Astrocyte (in vitro differentiated cells and primary cell): ENCODE results near the gene ERICH6. TPM values are rescaled to one million over a fixed set of nuclear protein-coding genes. Genes with fewer than 3 reads are reported as not detected.
A peak's percentile ranks its signal among the peaks of the same experiment; 100 is the strongest.

Experiments used
- DNase-seq: peaks from one replicate; pipeline ENCODE4 v3.0.0-alpha.2; 2010; ENCODE audit warnings: low read depth
- FAIRE-seq: peaks from 2 replicates; lab custom pipeline; 2011; peaks lifted over from hg19 to GRCh38; lab: Jason Lieb, UNC
- H2AFZ ChIP-seq: 2 replicates; pipeline ENCODE4 v1.6.0; 2012; ENCODE audit warnings: low read depth, low read length, inconsistent platforms
- H3K27ac ChIP-seq: 2 replicates; pipeline ENCODE4 v1.5.1; 2011; ENCODE audit warnings: low read depth, low read length, inconsistent platforms
- H3K27me3 ChIP-seq: 2 replicates; pipeline ENCODE4 v1.6.0; 2011; ENCODE audit warnings: low read length, inconsistent platforms; ENCODE audit not compliant: insufficient read depth
- H3K36me3 ChIP-seq: 2 replicates; pipeline ENCODE4 v1.5.1; 2011; ENCODE audit warnings: low read length, inconsistent platforms; ENCODE audit not compliant: insufficient read depth
- H3K4me1 ChIP-seq: 2 replicates; pipeline ENCODE4 v1.5.1; 2011; ENCODE audit warnings: low read length, inconsistent platforms; ENCODE audit not compliant: insufficient read depth
- H3K4me2 ChIP-seq: 2 replicates; pipeline ENCODE4 v1.6.0; 2012; ENCODE audit warnings: low read length, inconsistent platforms
- H3K4me3 ChIP-seq: 2 replicates; pipeline ENCODE4 v1.5.1; 2011; ENCODE audit warnings: low read depth, mild to moderate bottlenecking, low read length, inconsistent platforms; ENCODE audit not compliant: insufficient read depth
- H3K79me2 ChIP-seq: 2 replicates; pipeline ENCODE4 v1.6.0; 2012; ENCODE audit warnings: mild to moderate bottlenecking, low read length, inconsistent platforms; ENCODE audit not compliant: insufficient read depth
- H3K9ac ChIP-seq: 2 replicates; pipeline ENCODE4 v1.6.0; 2012; ENCODE audit warnings: mild to moderate bottlenecking, low read length, inconsistent platforms
- H3K9me3 ChIP-seq: 2 replicates; pipeline ENCODE4 v1.5.1; 2012; ENCODE audit warnings: low read depth, mild to moderate bottlenecking, low read length, inconsistent platforms; ENCODE audit not compliant: insufficient read depth
- H4K20me1 ChIP-seq: 2 replicates; pipeline ENCODE4 v1.6.0; 2012; ENCODE audit warnings: low read length, inconsistent platforms; ENCODE audit not compliant: insufficient read depth
- H3K27ac Mint-ChIP-seq: one replicate; pipeline ENCODE4 v1.8.0; 2021; ENCODE audit warnings: mild to moderate bottlenecking, mixed read lengths; ENCODE audit not compliant: unreplicated experiment
- H3K27me3 Mint-ChIP-seq: one replicate; pipeline ENCODE4 v1.8.0; 2021; ENCODE audit warnings: low read depth, mixed read lengths; ENCODE audit not compliant: unreplicated experiment
- H3K36me3 Mint-ChIP-seq: one replicate; pipeline ENCODE4 v1.8.0; 2021; ENCODE audit warnings: low read depth, mixed read lengths; ENCODE audit not compliant: unreplicated experiment
- H3K4me1 Mint-ChIP-seq: one replicate; pipeline ENCODE4 v1.8.0; 2021; ENCODE audit warnings: low read depth, mixed read lengths; ENCODE audit not compliant: unreplicated experiment
- H3K4me3 Mint-ChIP-seq: one replicate; pipeline ENCODE4 v1.8.0; 2021; ENCODE audit warnings: mild to moderate bottlenecking, moderate library complexity, mixed read lengths; ENCODE audit not compliant: unreplicated experiment
- H3K9me3 Mint-ChIP-seq: one replicate; pipeline ENCODE4 v1.8.0; 2021; ENCODE audit warnings: mild to moderate bottlenecking, mixed read lengths; ENCODE audit not compliant: unreplicated experiment
- CTCF ChIP-seq: IDR thresholded peaks from 2 replicates; pipeline ENCODE4 v1.5.1; 2011; ENCODE audit warnings: low read depth, mild to moderate bottlenecking, inconsistent platforms, low read length, moderate library complexity; ENCODE audit not compliant: insufficient read depth
- EZH2 ChIP-seq: IDR thresholded peaks from 2 replicates; pipeline ENCODE4 v1.6.1; 2012; ENCODE audit warnings: mild to moderate bottlenecking, low read length, inconsistent platforms; ENCODE audit not compliant: insufficient read depth
- total RNA-seq: library from RNA; stranded (reverse); gene quantifications from 2 replicates; pipeline ENCODE4 v1.2.1, GENCODE V29; 2021

Gene ERICH6
- total RNA-seq, 1 donor from 2014 or later, result 0.09 TPM

- H3K27me3 Mint-ChIP-seq, result no peaks in the 10 kb centered on the region
Observed at GRCh38 chr3:150739877-150740645, 36.3 kb upstream of the ERICH6 start.

GRCh38 chr3:150739200-150739863 lies 35.6 kb upstream of the ERICH6 start:
- Histone ChIP-seq H3K27me3 (no peaks in the 10 kb centered on the region), H2AFZ (no peak overlapping the region), H3K4me2 (no peak overlapping the region), H4K20me1 (peaks cover 28% of the 10 kb centered on the region), H3K4me1 (peaks cover 26% of the 10 kb centered on the region), H3K27ac (no peak overlapping the region), H3K4me3 (no peak overlapping the region), H3K9ac (no peak overlapping the region), H3K9me3 (no peaks in the 10 kb centered on the region), H3K36me3 (no peaks in the 10 kb centered on the region), H3K79me2 (peaks cover 27% of the 10 kb centered on the region)
- Mint-ChIP-seq H3K9me3 (peaks cover 5% of the 10 kb centered on the region), H3K27me3 (no peaks in the 10 kb centered on the region), H3K4me1 (peaks cover 74% of the 10 kb centered on the region), H3K4me3 (no peak overlapping the region), H3K27ac (peak overlapping the region; percentile 29), H3K36me3 (peaks cover 26% of the 10 kb centered on the region)
- FAIRE-seq (no peak), DNase-seq (no peak)
- TF ChIP-seq CTCF, result no peak
- no peak for TF ChIP-seq EZH2

More at GRCh38 chr3:150739877-150740645, 36.3 kb upstream of the ERICH6 start:
- no peak overlapping the region for H3K4me2 ChIP-seq
- peaks cover 3% of the 10 kb centered on the region for H3K9me3 Mint-ChIP-seq
- no peaks in the 10 kb centered on the region for H3K9me3 ChIP-seq
- H3K4me1 Mint-ChIP-seq, result peaks cover 77% of the 10 kb centered on the region
- H3K36me3 Mint-ChIP-seq, result peaks cover 22% of the 10 kb centered on the region
- H3K27ac Mint-ChIP-seq, result peak overlapping the region; percentile 29
- peaks cover 34% of the 10 kb centered on the region for H4K20me1 ChIP-seq
- peaks cover 30% of the 10 kb centered on the region for H3K4me1 ChIP-seq
- no peak overlapping the region for H3K27ac ChIP-seq
- H3K9ac ChIP-seq, result no peak overlapping the region
- H3K4me3 Mint-ChIP-seq, result no peak overlapping the region
- peaks cover 34% of the 10 kb centered on the region for H3K79me2 ChIP-seq
- no peaks in the 10 kb centered on the region for H3K36me3 ChIP-seq
- H3K27me3 ChIP-seq, result no peaks in the 10 kb centered on the region
- FAIRE-seq (no peak), DNase-seq (no peak)
- TF ChIP-seq EZH2 (no peak), CTCF (no peak)
- H3K4me3 ChIP-seq, result no peak overlapping the region
- H2AFZ ChIP-seq, result no peak overlapping the region
